Stimulated activated CD8-positive, alpha-beta memory T cell treated with anti-CD3 and anti-CD28 coated beads, Interleukin-7, amount 100 ng/mL, for 4 hours (primary cell): ENCODE results near the gene ROBO2.

Experiments used
- DNase-seq, 2 donors: peaks; one replicate each; pipeline ENCODE4 v3.0.0-alpha.2; 2020; ENCODE audit warnings: low read depth in 2 of 2

Gene ROBO2, protein sequence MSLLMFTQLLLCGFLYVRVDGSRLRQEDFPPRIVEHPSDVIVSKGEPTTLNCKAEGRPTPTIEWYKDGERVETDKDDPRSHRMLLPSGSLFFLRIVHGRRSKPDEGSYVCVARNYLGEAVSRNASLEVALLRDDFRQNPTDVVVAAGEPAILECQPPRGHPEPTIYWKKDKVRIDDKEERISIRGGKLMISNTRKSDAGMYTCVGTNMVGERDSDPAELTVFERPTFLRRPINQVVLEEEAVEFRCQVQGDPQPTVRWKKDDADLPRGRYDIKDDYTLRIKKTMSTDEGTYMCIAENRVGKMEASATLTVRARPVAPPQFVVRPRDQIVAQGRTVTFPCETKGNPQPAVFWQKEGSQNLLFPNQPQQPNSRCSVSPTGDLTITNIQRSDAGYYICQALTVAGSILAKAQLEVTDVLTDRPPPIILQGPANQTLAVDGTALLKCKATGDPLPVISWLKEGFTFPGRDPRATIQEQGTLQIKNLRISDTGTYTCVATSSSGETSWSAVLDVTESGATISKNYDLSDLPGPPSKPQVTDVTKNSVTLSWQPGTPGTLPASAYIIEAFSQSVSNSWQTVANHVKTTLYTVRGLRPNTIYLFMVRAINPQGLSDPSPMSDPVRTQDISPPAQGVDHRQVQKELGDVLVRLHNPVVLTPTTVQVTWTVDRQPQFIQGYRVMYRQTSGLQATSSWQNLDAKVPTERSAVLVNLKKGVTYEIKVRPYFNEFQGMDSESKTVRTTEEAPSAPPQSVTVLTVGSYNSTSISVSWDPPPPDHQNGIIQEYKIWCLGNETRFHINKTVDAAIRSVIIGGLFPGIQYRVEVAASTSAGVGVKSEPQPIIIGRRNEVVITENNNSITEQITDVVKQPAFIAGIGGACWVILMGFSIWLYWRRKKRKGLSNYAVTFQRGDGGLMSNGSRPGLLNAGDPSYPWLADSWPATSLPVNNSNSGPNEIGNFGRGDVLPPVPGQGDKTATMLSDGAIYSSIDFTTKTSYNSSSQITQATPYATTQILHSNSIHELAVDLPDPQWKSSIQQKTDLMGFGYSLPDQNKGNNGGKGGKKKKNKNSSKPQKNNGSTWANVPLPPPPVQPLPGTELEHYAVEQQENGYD (N-terminal part only)

DNA sequence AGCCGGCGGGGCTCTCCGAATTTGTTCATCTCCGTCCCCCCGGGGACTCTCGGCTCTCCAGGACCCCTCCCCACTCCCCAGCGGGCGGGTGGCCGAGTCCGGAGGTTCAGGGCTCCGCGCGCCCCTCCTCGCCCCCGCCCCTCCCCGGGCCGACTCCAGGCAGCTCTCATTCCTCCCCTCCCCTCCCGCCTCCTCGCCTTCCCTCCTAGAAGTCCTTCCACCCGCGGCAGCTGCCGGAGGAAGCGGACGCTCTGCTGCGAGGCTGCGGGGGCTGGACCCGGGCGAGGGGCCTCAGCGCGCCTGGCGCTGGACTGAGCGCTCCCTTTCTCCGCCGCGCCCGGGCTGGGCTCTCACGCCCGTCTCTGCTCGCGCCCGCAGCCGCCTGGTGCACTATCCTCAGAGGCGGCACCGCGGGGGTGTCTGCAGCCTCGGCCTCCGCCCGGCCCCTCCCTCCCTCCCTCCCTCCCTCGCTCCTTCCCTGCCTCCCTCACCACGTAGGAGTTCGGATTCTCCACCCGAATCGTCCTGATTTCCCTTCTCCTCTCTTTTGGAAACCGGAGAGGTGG lies at the start of gene ROBO2:
TSS of gene ROBO2 (plus strand) at position 494 of the 566 bp plus-strand sequence. CDS start 687 bp downstream, outside the sequence.
- no peak for DNase-seq

DNA sequence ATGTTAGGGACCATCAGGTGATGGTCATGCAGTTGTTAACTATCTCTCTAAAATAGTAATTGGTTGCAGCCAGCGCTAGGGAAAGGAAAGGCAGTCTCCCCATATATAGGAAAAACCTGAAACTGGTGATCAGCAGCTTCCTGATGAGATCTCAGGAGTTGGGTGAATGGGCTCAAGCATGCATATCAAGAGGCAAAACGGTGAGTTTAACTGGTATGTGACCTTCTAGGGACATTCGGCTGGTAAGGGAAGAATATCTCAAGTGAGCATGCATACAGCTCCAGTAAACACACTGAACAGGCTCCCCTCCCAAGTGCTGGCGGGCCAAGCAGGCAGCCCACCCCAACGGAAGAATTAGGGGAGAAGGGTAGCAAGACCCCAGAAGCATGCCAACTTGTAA lies 49.3 kb upstream of the ROBO2 start:
- DNase-seq = no peak

DNA sequence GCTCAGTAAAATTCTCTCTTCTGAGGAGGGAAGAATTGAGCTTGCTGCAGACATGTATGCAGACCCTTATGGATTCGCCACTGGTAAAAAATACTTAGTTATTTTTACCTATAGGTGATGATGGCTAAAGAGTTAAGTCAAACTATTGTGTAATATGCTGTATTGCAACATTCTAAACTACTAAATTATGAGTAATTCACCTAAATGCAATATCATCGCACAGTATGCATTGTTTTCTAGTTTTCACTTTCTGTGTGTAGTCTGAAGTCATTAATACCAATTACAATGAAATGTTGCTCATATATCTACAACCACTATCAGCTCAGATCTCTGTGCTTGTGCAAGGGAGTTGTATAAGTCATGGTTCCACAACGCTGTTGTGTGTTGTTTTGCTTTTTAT lies 48.7 kb upstream of the ROBO2 start:
- DNase-seq = no peak

DNA sequence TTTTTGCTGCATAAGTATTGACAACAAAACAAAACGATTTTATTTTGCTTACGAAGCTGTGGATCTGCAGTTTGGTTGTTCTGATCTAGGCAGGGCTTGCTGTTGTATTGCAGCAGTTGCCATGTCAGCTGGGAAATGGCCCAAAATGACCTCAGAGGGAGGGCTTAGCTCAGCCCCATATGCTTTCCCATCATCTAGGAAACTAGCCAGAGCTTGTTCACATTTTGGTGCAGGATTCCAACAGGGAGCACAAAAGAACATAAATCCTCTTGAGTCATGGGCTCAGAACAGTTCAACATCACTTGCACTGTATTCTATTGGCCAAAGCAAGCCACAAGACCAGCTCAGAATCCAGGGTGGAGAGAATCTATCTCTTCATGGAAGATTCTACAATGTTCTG lies 42.2 kb upstream of the ROBO2 start:
- DNase-seq = no peak

DNA sequence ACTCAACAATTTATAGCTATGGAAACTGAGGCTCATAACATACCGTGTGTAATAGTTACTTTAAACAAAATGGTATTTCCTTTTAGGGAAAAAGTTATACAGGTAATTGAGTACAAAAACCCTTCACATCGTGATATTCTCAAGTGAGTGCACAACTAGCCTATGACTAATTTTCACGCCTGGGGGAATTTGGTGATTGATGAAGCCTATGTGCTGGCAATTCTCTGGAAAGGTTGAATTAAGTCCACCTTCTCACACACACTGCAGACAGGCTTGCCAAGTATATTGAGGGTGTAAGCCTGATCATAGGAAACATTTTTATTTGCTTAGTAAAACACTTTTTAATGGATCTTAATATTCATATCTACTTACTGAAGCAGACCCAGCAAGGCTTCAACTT lies 41.3 kb upstream of the ROBO2 start:
- no peak for DNase-seq

DNA sequence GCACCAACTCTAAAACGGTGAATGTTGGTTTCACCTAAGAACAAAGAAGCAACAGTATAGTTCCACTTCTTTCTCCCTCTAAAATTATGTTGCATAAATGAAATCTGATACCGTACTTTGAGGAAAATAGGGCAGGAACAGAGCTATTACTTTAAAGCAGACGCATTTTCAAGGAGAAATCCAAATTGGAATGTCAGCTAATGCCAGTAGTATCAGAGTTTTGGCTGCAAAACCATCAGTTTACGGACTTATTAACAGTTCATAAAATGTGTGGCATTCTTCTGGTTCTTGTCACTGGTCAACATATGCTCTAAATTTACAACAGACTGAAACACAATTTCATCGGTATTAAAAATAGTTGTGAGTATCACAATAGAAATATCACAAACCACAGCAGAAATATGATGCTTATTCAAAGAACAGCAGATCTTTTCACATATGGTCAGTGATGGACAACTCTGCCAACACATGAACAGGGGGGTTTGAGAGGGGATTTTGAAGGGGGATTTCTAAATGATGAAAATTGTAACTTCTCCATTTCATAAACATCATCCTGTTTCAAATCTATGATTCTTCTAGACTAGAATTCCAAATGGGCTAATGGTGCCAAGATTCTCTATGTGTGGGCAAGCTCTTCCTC lies 38.7 kb upstream of the ROBO2 start:
- DNase-seq = no peak

DNA sequence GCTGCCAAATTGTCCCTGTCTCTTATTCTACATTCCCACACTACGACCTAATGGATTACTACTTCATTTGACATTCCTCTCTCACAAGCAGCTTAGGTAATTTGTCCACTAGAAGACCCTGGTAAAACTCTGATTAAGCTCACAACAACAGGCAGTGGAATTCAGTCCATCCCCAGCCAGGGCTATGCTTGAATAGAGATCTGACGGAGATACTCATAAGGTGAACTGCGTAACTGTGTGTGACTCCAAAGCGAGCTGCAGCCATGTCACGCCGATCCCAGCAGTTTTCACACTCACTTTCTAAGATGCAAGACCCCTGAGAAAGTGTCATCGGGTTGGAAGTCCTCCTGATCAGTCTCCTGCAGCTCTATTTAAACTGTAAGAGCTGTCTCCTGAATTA lies 25.7 kb upstream of the ROBO2 start:
- DNase-seq = no peak

DNA sequence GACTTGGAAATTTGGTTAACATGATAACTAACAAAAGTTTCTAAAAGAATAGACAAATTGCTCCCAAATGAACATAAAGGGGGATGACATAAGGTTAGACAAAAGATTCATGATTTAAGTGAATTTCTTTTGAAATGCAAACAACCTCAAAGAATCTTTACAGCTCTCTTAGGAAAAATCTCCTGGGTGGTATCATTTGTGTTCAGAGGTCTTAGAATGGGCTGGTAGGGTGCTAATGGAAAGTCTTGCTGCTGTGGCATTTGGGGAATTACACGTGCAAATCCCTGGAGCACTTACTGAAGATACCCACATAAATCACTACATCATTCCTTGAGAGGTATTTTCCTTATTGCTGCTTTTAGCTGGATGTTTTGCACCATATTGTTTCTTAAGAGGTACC lies 14.4 kb upstream of the ROBO2 start:
- DNase-seq = no peak

DNA sequence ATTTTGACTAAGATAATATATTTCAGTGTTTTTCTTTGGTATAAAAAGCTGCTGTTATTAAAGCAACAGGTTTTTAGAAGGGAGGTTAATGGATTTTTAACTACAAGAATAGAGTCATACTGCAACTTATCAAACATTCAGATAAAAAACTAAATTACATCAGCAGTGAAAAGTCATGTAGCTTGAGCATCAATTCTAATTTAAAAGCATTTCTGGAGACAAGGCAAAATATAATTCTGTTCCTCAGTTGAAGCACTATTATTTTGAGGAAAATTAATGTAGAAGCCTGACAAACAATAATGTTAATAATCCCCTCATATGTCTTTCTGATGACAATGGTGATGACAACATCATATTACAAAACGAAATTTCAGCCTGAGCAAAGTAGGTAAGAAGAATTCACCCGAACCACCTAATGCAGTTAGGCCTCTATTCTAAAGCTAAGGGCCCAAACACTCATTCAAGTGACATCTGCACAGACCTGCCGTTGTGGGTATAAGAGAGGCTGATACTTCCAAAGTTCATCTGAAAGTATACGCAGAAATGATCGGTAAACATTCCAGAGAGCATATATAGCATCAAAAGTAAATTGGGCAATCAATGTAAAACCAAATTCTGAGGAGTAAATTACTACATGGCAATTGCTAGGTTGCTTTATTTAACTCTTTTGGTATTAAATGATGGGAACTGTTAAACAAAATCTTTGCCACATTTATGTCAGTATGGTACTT lies 12.8 kb upstream of the ROBO2 start:
- no peak for DNase-seq

DNA sequence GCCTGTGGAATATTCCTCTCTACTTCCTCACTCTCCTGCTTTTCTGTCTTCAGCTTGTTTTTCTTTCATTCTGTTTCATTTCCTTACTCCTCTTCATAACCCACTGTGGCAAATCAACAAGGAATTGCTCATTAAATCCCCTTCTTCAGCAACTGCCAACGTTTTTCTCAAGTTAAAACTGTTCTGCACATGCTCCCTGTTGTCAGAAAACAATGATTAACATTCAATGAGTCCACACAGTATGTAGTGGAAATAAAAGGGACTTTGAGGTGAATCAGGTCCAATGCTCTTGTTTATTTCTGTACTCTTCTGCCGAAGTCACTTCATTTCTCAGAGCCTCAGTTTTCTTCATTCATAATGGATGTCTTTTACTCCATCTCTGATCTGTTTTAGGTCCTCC lies 11.9 kb upstream of the ROBO2 start:
- DNase-seq = no peak

DNA sequence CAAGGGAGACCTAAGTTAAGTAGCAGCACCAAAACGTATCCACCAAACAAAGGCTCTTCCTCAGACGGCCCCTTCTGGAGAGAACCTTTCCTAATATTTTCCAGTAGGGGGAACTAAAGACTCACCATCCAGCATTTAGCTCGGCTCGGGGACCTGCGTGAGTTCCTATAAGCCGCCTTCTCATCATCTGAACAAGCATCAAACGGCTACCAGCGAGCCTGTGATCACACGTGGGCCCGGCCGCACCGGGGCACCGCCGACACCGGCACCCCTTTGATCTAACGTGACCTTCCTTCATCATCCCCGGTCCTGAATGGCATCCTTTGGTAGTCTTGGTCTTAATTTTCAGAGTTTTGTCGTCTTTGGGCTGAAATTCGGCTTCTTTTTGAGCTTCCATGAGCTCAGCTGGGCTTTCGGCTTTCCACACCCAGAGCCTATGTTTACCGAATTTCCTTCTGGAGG lies 1.4 kb upstream of the ROBO2 start:
- DNase-seq = no peak

DNA sequence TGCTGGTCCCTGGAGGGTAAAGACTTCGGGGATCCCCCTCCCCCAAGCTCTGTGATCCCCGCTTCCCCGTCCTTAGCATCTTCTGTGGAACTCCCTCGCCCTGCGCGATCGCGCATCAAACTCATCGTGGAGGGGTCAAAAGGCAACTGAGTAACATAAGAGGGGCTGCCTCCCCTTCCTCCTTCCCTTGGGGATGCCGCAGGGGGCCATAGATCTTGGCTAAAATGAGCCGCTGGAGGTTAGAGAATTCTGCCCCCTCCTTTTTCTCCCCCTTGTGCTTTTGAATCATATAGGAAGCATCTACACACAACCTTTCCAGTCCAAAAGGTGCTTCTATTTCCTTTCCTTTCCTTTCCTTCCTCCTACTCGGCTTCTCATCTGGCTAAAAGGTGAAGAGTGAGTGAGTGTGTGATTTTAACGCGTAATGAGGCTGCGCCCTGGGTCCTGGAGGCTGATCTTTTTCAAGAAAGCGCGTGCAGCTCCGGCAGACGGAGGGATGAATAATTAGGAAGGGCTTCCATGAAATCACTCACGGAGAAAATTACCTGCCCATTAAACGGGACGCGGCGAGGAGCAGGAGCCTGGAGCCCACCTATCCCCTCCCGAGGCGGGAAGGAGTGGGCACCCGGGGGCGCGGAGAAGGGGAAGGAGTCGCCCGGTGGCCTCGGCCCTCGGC lies 831 bp upstream of the ROBO2 start:
- DNase-seq = no peak

DNA sequence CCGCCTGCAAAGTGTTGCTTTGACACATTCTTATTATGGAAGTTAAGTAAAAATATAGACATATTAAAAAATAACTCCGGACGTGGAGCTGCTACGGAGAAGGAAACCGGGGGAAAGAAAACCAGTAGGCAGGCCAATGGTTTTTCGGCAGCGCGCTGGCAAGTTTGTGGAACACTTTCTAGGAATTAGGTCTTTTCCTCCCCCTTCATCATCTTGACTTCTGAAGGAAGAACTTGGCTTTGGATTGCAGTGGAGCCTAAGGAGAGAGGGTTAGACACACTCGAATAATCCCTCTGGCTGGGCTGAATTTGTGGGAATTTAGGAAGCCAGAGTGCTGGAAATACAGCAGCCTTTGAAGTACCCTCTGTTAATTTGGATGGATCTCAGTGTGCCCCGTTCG lies 317 bp downstream of the ROBO2 start:
- DNase-seq = no peak

DNA sequence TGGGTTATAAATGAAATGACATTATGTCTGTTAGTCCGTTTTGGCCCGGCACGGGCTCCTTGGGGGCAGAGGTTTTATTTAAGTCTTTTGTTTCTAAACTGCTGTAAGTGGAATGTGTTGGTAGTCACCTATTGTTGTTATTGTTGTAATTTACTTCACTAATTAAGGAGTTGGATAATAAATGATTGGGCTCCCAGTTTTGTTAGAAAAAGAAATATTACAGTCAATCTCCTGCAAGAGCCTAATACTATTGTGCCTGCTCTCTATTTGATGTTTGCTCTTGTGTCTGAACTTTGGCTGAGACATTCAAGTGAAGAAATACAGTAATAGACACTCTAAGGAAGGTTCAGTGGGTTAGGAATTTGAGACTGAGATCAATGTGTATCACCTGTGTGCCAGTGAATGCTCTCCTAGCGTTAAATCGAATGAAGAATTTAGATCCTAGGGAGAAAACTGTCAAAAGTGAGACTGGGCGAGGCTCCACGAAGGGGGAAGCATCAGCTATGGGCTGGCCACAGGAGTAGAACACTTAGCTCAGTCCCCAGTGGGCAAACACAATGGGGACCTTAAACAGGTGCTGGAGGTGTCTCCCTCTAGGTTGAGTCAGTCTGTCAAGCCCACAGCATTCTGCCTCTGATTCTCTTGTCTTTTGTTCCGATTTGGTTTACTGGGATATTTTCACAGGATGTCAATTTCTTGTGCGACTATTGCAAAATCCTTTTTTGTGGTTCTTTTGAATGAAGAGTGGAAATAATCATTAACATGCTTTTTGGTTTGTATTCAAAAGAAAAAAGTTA lies 1.2 kb downstream of the ROBO2 start:
- no peak for DNase-seq

DNA sequence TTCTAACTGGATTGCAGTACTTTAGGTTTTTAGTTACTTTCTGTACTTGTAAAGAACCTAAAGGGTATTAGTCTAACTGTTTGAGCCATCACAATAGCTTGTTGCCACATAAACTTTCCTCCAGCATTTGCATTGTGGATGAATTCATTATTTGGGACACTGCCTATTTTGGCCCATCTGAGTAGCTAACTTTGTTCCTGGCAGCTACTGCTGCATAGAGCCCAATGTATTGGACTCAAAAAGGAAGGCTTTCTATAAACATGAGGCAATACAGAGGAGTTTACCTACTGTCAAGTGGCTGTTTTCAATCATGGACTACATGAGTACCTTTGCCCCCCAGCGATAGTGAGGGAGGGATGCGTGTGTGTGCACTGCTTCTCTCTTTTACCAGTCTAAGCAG lies 1.9 kb downstream of the ROBO2 start:
- DNase-seq = no peak

DNA sequence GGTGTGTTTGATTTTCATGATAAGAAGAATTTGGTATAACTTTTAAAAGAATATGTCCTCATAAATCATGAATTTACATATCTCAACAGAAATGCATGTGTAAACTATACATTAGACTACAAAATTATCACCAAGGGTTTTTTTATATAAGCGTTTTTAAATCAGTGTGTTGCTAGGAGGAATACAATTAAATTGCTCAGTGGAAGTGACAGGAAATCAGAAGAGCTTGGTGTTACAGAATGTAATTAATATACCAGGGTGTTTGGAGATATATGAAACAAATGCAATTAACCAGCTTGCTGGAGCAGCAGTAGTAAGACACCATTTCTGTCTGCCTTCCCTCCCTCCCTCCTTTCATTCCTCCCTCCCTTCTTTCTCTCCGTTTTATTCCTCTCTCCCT lies 2.4 kb downstream of the ROBO2 start:
- no peak for DNase-seq

DNA sequence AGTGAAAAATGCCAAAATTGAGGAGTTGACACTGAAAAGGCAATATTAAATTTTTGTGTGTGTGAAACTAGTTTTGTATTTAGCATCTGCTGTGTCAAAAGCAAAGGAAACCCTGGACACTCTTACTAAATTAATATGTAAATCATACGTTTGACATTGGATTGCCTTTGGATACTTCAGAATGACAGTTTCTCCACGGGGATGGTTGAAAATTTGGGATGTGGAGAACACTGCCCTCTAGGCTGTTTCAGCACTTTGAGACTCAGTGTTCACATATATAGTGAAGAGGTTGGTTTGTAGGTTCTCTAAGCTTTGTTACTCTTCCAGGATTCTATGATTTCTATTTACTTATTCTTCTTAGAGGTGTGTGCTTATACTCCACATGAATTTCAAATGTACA lies 3.0 kb downstream of the ROBO2 start:
- no peak for DNase-seq

DNA sequence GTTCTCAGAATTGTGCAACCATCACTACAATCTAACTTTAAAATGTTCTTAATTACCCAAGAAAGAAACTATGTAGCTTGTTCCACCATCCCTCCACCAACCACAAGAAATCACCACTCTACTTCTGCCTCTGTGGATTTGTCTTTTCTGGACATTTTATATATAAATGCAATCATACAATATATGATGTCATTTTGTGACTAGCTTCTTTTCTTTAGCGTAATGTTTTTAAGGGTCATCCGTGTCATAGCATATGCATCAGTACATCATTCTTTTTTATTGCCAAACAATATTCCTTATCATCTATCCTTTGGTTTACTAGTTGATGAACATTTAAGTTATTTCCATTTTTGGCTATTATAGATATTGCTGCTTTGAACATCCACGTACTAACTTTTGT lies 5.8 kb downstream of the ROBO2 start:
- DNase-seq = no peak

DNA sequence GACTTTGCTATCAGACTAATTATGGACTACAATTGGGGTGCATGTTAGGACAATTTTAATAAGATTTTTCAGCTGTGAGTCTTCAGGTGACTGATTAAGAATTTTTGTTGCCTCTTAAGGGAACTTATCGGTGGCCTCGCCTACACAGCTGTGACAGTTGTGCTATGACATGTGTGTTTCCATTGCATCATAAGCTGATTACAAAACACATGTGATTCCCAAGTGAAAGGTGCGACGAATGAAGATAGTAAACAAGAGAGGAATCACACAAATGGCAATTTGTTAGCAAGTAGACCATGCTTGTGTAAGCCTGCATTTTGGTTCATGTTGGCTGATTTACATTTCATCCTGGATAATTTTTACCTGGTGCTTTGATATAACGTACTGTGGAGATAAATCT lies 8.3 kb downstream of the ROBO2 start:
- no peak for DNase-seq

DNA sequence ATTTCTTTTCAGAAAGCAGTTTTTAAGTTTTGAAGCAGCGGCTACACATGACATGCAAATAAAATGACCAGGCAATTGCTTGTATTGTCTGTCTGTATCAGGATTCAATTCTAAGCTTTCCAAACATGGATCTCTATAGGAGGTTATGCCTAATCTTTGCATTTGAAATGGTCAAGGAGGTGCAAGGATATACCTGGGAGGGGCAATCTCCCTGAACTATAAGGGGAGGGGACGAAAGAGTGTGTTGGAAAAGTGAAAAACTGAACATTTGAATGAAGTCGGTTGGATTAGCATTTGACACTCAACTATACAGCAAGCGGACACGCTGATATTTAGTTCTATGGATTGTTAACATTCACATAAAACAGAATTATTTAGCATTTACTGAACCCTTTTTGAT lies 11.7 kb downstream of the ROBO2 start:
- DNase-seq = no peak
